Gastroesophageal sphincter (tissue), 3 donors: ENCODE results near the gene THSD4.

Experiments
- POLR2AphosphoS5 ChIP-seq: sonication (generic); formaldehyde crosslinking; IDR thresholded peaks from one replicate; pipeline ENCODE4 v1.6.1; 2017; ENCODE audit warnings: antibody characterized with exemption
- TF ChIP-seq, protein P1 (sequence below), 4 experiments: fragments of 200-600 bp in 2 of 4; fragments of 450-650 bp in 2 of 4; sonication (generic) in 1 of 4; IDR thresholded peaks; one replicate each; pipeline ENCODE4 v1.5.1; 2017 to 2019; ENCODE audit warnings: antibody characterized with exemption in 4 of 4, mild to moderate bottlenecking in 2 of 4, moderate library complexity in 2 of 4

DNA sequence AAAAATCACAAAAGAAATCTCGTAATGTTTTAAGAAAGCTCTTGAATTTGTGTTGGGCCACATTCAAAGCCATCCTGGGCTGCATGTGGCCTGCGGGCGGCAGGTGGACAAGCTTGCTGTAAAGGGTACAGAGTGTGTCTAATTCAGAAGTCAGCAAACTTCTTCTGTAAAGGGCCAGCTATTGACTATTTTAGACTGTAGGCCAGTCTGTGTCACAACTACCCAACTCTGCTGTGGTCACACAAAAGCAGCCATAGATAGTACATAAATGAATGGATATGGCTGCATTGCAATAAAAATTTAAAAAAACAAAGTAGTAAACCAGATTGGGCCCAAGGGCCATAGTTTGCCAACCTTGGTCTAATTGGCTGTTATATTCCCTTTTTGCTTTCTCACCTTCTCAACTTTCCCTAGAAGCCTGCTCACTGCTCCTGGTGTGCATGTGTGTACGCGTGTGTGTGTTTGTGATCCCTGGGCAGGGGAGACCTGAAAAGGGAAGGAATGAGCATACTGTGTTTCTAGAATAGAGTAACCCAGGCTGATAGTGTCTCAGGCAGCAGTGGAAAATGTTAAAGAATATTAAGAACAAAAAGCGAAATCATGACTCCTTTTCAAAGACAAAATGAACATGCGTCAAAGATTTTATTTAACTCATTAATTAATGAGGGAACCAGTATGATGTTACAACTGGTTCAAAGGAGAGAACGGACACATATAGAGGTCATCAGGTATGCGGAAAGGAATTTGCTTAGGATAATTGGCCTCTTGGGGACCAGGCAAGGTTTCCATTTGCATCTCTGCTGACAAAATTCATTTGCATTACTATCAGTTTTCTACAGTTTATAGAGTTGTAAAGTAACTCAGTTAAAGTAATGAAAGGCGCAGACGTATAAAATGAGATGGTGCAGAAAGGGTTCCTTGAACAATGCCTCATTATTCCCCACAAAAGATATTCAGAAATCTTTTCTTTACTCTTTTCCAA, 248.0 kb downstream of the THSD4 start:
- TF ChIP-seq POLR2AphosphoS5, result no peak
- TF ChIP-seq, protein P1, sequence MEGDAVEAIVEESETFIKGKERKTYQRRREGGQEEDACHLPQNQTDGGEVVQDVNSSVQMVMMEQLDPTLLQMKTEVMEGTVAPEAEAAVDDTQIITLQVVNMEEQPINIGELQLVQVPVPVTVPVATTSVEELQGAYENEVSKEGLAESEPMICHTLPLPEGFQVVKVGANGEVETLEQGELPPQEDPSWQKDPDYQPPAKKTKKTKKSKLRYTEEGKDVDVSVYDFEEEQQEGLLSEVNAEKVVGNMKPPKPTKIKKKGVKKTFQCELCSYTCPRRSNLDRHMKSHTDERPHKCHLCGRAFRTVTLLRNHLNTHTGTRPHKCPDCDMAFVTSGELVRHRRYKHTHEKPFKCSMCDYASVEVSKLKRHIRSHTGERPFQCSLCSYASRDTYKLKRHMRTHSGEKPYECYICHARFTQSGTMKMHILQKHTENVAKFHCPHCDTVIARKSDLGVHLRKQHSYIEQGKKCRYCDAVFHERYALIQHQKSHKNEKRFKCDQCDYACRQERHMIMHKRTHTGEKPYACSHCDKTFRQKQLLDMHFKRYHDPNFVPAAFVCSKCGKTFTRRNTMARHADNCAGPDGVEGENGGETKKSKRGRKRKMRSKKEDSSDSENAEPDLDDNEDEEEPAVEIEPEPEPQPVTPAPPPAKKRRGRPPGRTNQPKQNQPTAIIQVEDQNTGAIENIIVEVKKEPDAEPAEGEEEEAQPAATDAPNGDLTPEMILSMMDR (IDR thresholded peaks at IDR 0.05), result no peak
